ENCODE measurements around the gene UNK.
"Not testable (repeated sequence)": the region's sequence is repeated elsewhere in the genome, so short reads cannot be mapped to it uniquely, and the experiment has no call there.

Gene UNK

GRCh38 chr17:75776386-75777295 lies 8.0 kb upstream of the UNK start:
- in situ Hi-C loops (cut with HindIII; ENCODE audit: low sequenced_read_pairs), result no loop called here
- DNase-seq (ENCODE audit: low read depth), result no peak
- H3K4me3 ChIP-seq (ENCODE audit: low read depth, low read length), result peak overlapping the region; percentile 84
- TF ChIP-seq CTCF (IDR thresholded peaks at IDR 0.05; ENCODE audit: low read depth, low read length, missing control alignments), result no peak

DNA sequence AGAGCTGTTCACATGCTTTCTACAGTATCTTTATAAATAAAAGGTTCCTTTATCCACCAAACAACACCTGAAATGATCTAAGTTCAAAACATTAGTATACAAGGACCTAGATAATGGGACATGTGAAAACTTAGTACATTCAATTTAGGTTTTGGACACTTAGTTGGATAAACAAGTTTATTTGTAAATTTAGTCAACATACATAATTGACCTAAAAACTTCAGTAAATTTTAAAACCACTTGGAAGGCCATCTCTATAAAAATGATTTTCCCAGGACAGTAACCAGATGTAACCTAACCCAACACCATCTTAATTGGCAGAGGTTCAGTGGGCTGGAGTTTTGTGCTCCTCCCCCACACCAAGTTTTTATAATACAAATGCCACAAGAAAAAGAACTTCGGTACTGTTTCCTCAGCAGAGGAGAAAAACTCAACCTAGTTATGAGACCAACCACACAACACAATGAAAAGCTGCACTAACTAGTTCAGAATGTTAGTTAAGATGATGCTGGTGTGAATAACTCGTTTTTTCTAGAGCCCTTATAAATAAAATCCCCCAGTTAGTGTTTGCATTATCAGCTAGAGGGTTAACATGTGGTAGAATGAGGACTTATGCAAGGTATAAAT lies 7.2 kb upstream of the UNK start:
- no peak for TF ChIP-seq CTCF (IDR thresholded peaks at IDR 0.05; ENCODE audit: low read depth, low read length, missing control alignments)
- in situ Hi-C loops (cut with HindIII; ENCODE audit: low sequenced_read_pairs), result no loop called here
- H3K4me3 ChIP-seq (ENCODE audit: low read depth, low read length), result peak overlapping the region; percentile 84
- no peak for DNase-seq (ENCODE audit: low read depth)

GRCh38 chr17:75778066-75778860 lies 6.3 kb upstream of the UNK start:
- DNase-seq (ENCODE audit: low read depth); in situ Hi-C loops (cut with HindIII; ENCODE audit: low sequenced_read_pairs): not testable (repeated sequence)
- H3K4me3 ChIP-seq (ENCODE audit: low read depth, low read length), result peak overlapping the region; percentile 84

GRCh38 chr17:75778861-75779249 lies 5.8 kb upstream of the UNK start:
- in situ Hi-C loops (cut with HindIII; ENCODE audit: low sequenced_read_pairs), result no loop called here
- DNase-seq (ENCODE audit: low read depth), result no peak
- H3K4me3 ChIP-seq (ENCODE audit: low read depth, low read length), result peak overlapping the region; percentile 84
- peak; percentile 47 for TF ChIP-seq CTCF (IDR thresholded peaks at IDR 0.05; ENCODE audit: low read depth, low read length, missing control alignments)

DNA sequence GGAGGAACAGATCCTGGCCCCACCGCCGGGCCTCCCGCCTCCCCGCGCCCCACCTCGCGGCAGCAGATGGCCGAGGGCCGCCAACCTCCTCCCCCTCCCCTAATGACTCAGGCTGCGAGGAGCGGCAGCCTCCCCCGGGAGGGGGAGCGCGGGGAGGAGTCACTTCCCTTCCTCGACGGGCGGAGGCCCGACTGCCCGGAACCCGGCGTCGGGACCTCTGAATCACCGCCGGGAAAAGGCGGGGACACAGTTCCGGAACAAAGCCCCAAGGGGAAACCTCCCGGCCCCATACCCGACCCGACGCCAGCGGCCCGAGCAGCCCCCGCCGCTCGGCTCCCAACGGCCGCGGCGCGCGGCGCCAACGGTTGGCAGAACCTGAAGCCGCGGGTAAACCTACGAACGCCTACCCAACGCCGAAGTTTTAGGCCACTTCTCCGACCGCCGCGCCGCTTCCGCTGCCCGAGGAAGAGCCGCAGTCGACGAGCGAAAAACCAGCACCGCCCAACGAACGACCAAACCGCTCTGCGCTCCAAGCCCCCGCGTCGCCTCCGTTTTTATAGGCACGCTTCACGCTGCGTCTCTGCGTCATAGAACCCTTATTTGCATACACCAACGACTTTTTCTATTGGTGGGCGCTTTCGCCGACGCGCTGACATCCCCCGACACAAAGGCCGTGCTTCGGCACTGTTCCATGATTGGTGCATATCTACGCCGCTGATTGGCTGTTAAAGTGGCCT lies 5.2 kb upstream of the UNK start:
- TF ChIP-seq CTCF (IDR thresholded peaks at IDR 0.05; ENCODE audit: low read depth, low read length, missing control alignments), result no peak
- H3K4me3 ChIP-seq (ENCODE audit: low read depth, low read length), result peak overlapping the region; percentile 84
- in situ Hi-C loops (cut with HindIII; ENCODE audit: low sequenced_read_pairs), result no loop called here
- peak; percentile 100 for DNase-seq (ENCODE audit: low read depth)

DNA sequence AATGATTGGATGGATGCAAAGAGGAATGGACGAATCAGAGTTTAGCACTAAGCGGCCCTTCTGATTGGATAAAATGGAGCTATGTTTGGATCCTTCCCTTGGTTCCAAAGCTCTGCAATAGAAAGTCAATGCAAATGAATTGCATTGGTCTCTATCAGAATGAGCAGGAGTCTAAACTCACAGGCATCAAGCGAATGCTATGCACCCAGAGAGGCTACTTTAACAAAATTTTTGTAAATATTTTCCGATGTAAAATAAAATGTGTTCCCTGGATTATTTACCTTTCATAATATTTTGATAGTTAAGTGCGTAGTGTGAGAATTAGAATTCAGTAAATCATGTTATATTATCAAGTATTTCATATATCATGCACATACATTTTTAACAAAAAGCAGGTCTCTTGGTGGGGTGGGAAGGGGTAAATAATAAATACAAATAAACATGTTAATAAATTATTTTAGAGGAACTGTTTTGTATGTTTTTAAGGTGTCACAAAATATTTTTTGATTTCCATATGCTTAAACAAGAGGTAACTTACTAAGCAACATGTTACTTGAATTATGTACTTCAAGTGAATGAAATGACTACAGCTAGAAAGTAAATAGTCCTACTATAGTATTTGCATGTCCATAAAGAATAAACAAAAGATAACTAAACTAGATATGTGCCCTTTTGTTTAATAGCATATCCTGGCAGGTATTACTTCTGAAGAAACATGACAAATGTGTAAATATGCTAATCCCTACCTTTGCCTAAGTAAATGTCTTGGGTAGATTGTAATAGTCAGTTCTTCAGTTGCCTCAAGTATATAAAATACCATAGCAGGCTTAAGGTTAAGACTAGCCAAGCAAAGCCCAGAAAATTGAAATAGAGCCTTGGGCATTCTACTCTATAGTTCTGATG lies 4.4 kb upstream of the UNK start:
- in situ Hi-C loops (cut with HindIII; ENCODE audit: low sequenced_read_pairs), result loop anchor here (10.0 kb wide), 1 partner anchor 65 kb away; the partner anchor contains the start of gene UNC13D
- H3K4me3 ChIP-seq (ENCODE audit: low read depth, low read length), result no peak overlapping the region
- no peak for TF ChIP-seq CTCF (IDR thresholded peaks at IDR 0.05; ENCODE audit: low read depth, low read length, missing control alignments)
- DNase-seq (ENCODE audit: low read depth), result no peak
